H9 (cell line): Measurements from ENCODE around the gene AGBL4. TPM values are rescaled to one million over a fixed set of nuclear protein-coding genes. Genes with fewer than 3 reads are reported as not detected.

Experiments used
- DNase-seq: peaks from one replicate; pipeline ENCODE4 v3.0.0-alpha.2; 2017
- H2AFZ ChIP-seq: one replicate; pipeline ENCODE4 v1.6.1; 2013; ENCODE audit warnings: mild to moderate bottlenecking, low read length, control low read depth, moderate library complexity
- H2AK5ac ChIP-seq: 2 replicates; pipeline ENCODE4 v1.6.1; 2013; ENCODE audit warnings: low read length, control low read depth, mixed read lengths; ENCODE audit not compliant: insufficient read length
- H2BK120ac ChIP-seq: one replicate; pipeline ENCODE4 v1.6.1; 2013; ENCODE audit warnings: low read depth, mild to moderate bottlenecking, low read length, control low read depth, inconsistent platforms; ENCODE audit not compliant: poor library complexity, severe bottlenecking
- H2BK12ac ChIP-seq: 2 replicates; pipeline ENCODE4 v1.6.1; 2013; ENCODE audit warnings: low read length, control low read depth, mixed read lengths, low read depth; ENCODE audit not compliant: insufficient read length
- H2BK15ac ChIP-seq: 2 replicates; pipeline ENCODE4 v1.6.1; 2013; ENCODE audit warnings: low read depth, low read length, control low read depth
- H2BK20ac ChIP-seq: one replicate; pipeline ENCODE4 v1.6.1; 2013; ENCODE audit warnings: low read depth, mild to moderate bottlenecking, low read length, control low read depth, inconsistent platforms; ENCODE audit not compliant: poor library complexity, severe bottlenecking
- H2BK5ac ChIP-seq: 2 replicates; pipeline ENCODE4 v1.6.1; 2013; ENCODE audit warnings: low read length, control low read depth, mixed read lengths; ENCODE audit not compliant: insufficient read length
- H3K14ac ChIP-seq: 2 replicates; pipeline ENCODE4 v1.6.1; 2013; ENCODE audit warnings: low read length, control low read depth; ENCODE audit not compliant: insufficient read depth
- H3K18ac ChIP-seq: 2 replicates; pipeline ENCODE4 v1.6.1; 2013; ENCODE audit warnings: low read depth, mild to moderate bottlenecking, mixed read lengths, low read length, control low read depth; ENCODE audit not compliant: insufficient read length
- H3K23ac ChIP-seq: 2 replicates; pipeline ENCODE4 v1.6.1; 2013; ENCODE audit warnings: low read length, control low read depth, mixed read lengths, low read depth; ENCODE audit not compliant: insufficient read length
- H3K23me2 ChIP-seq: 2 replicates; pipeline ENCODE4 v1.6.1; 2013; ENCODE audit warnings: low read depth, mild to moderate bottlenecking, mixed read lengths, low read length, control low read depth; ENCODE audit not compliant: insufficient read length, poor library complexity, severe bottlenecking
- H3K27ac ChIP-seq: 2 replicates; pipeline ENCODE4 v1.5.1; 2013; ENCODE audit warnings: low read length, control low read depth, mixed read lengths, low read depth; ENCODE audit not compliant: insufficient read length
- H3K27me3 ChIP-seq: 2 replicates; pipeline ENCODE4 v1.6.1; 2013; ENCODE audit warnings: low read length, control low read depth, inconsistent platforms; ENCODE audit not compliant: insufficient read depth
- H3K4ac ChIP-seq: 2 replicates; pipeline ENCODE4 v1.6.1; 2013; ENCODE audit warnings: low read depth, mild to moderate bottlenecking, control low read depth, inconsistent platforms, low read length, moderate library complexity
- H3K4me1 ChIP-seq: 2 replicates; pipeline ENCODE4 v1.6.1; 2013; ENCODE audit warnings: low read length, control low read depth, inconsistent platforms; ENCODE audit not compliant: insufficient read depth
- H3K4me2 ChIP-seq: 2 replicates; pipeline ENCODE4 v1.6.1; 2013; ENCODE audit warnings: low read length, control low read depth, mixed read lengths; ENCODE audit not compliant: insufficient read length, insufficient read depth
- H3K56ac ChIP-seq: 2 replicates; pipeline ENCODE4 v1.6.1; 2013; ENCODE audit warnings: low read depth, mild to moderate bottlenecking, mixed read lengths, low read length, control low read depth; ENCODE audit not compliant: insufficient read length
- H3K79me1 ChIP-seq: 2 replicates; pipeline ENCODE4 v1.6.1; 2013; ENCODE audit warnings: low read depth, mild to moderate bottlenecking, moderate library complexity, low read length, control low read depth, inconsistent platforms; ENCODE audit not compliant: insufficient read depth, poor library complexity, severe bottlenecking
- H3K79me2 ChIP-seq: 2 replicates; pipeline ENCODE4 v1.6.1; 2013; ENCODE audit warnings: low read length, control low read depth, inconsistent platforms; ENCODE audit not compliant: insufficient read depth
- H3K9ac ChIP-seq: 2 replicates; pipeline ENCODE4 v1.6.1; 2013; ENCODE audit warnings: low read length, control low read depth, mixed read lengths; ENCODE audit not compliant: insufficient read length; ENCODE audit errors: extremely low read depth
- H3K9me3 ChIP-seq: one replicate; pipeline ENCODE4 v1.6.1; 2013; ENCODE audit warnings: low read depth, low read length, inconsistent platforms; ENCODE audit not compliant: control insufficient read depth
- H3T11ph ChIP-seq: one replicate; pipeline ENCODE4 v1.6.1; 2013; ENCODE audit warnings: mild to moderate bottlenecking, low read length, control low read depth, inconsistent platforms
- H4K20me1 ChIP-seq: one replicate; pipeline ENCODE4 v1.6.1; 2013; ENCODE audit not compliant: control insufficient read depth, insufficient read length, insufficient read depth
- H4K5ac ChIP-seq: 2 replicates; pipeline ENCODE4 v1.6.1; 2013; ENCODE audit warnings: low read depth, mild to moderate bottlenecking, mixed read lengths, low read length, control low read depth; ENCODE audit not compliant: insufficient read length
- H4K8ac ChIP-seq: replicated peaks from 2 replicates; pipeline ENCODE4 v1.6.1; 2013; ENCODE audit warnings: low read length, control low read depth, mixed read lengths, low read depth; ENCODE audit not compliant: insufficient read length
- H4K91ac ChIP-seq: 2 replicates; pipeline ENCODE4 v1.6.1; 2013; ENCODE audit warnings: low read depth, mild to moderate bottlenecking, moderate library complexity, mixed read lengths, low read length, control low read depth; ENCODE audit not compliant: insufficient read length
- H3K27ac Mint-ChIP-seq, 3 experiments: 2 replicates in 2 of 3; 3 replicates in 1 of 3; pipeline ENCODE4 v1.8.0; 2020 to 2021; ENCODE audit warnings: mixed read lengths in 3 of 3, mild to moderate bottlenecking in 1 of 3, moderate library complexity in 1 of 3
- H3K27me3 Mint-ChIP-seq: 2 replicates; pipeline ENCODE4 v1.8.0; 2021; ENCODE audit warnings: low read depth, mild to moderate bottlenecking, moderate library complexity, mixed read lengths
- H3K36me3 Mint-ChIP-seq, 3 experiments: 2 replicates in 2 of 3; 3 replicates in 1 of 3; pipeline ENCODE4 v1.8.0; 2020 to 2021; ENCODE audit warnings: low read depth in 3 of 3, mixed read lengths in 3 of 3; ENCODE audit not compliant: insufficient read depth in 1 of 3
- H3K4me1 Mint-ChIP-seq, 2 experiments: 2 replicates each; pipeline ENCODE4 v1.8.0; 2020; ENCODE audit warnings: mixed read lengths in 2 of 2
- H3K4me3 Mint-ChIP-seq, 2 experiments: 2 replicates in 1 of 2; 3 replicates in 1 of 2; pipeline ENCODE4 v1.8.0; 2020 to 2021; ENCODE audit warnings: mild to moderate bottlenecking in 2 of 2, mixed read lengths in 2 of 2, moderate library complexity in 1 of 2
- H3K9me3 Mint-ChIP-seq, 2 experiments: 2 replicates in 1 of 2; 3 replicates in 1 of 2; pipeline ENCODE4 v1.8.0; 2020; ENCODE audit warnings: mild to moderate bottlenecking in 2 of 2, mixed read lengths in 2 of 2, moderate library complexity in 1 of 2
- whole genome bisulfite sequencing: extraction: QIAGEN DNeasy Blood & Tissue Kit; methylation state at CpG from one replicate; pipeline ENCODE4 v1.1.7; 2013; ENCODE audit warnings: missing lambda C conversion rate, low lambda C conversion rate, mixed read lengths; ENCODE audit not compliant: insufficient read length; ENCODE audit errors: extremely low coverage; 5-methylcytosine and 5-hydroxymethylcytosine counted together
- total RNA-seq: library from RNA; stranded (reverse); gene quantifications from 2 replicates; pipeline ENCODE4 v1.2.1, GENCODE V29; 2021
- TF ChIP-seq, protein P1 (sequence below): fragments of 200-600 bp; sonication (generic); conservative IDR thresholded peaks from 3 replicates; pipeline ENCODE4 v1.8.0; 2021; ENCODE audit warnings: antibody characterized with exemption, mild to moderate bottlenecking

Gene AGBL4
- total RNA-seq, 1 experiment from 2014 or later, result not detected

DNA sequence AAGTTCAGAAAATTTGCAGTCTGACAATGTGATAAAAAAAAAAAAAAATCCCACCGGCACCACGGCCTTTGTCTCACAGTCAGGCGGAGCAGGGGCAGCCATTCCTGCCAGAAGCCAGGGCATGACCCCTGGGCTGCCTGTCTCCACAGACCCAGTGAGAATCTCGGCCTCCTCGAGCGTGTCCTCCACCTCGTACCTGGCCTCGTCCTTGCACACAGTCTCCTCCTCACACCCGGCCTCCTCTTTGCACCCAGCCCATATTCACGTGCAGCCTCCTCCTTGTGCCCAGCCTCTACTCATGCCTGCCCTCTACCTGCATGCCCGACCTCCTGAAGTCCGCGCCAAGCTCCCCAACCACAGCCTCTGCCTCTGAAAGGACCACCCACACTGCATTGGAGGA lies 182.0 kb downstream of the AGBL4 start:
- H3K36me3 Mint-ChIP-seq, result peaks cover 11 to 44% (median 12%) of the 10 kb centered on the region in 3 experiments

More for the DNA sequence above, 182.0 kb downstream of the AGBL4 start:
- no peak overlapping the region for H3T11ph ChIP-seq
- no peak overlapping the region for H2BK20ac ChIP-seq
- no peaks in the 10 kb centered on the region for H3K4me1 ChIP-seq
- H3K4ac ChIP-seq, result no peak overlapping the region
- H2AK5ac ChIP-seq, result no peak overlapping the region
- H3K18ac ChIP-seq, result no peak overlapping the region
- no peak overlapping the region for H2BK5ac ChIP-seq
- no peak overlapping the region for H4K91ac ChIP-seq
- H3K9ac ChIP-seq, result no peak overlapping the region
- no peaks in the 10 kb centered on the region; the same call in none of the 2 replicates for H3K27me3 Mint-ChIP-seq
- H3K23ac ChIP-seq, result no peak overlapping the region
- no peak overlapping the region for H4K5ac ChIP-seq
- H3K27me3 ChIP-seq, result no peaks in the 10 kb centered on the region
- TF ChIP-seq, protein P1, sequence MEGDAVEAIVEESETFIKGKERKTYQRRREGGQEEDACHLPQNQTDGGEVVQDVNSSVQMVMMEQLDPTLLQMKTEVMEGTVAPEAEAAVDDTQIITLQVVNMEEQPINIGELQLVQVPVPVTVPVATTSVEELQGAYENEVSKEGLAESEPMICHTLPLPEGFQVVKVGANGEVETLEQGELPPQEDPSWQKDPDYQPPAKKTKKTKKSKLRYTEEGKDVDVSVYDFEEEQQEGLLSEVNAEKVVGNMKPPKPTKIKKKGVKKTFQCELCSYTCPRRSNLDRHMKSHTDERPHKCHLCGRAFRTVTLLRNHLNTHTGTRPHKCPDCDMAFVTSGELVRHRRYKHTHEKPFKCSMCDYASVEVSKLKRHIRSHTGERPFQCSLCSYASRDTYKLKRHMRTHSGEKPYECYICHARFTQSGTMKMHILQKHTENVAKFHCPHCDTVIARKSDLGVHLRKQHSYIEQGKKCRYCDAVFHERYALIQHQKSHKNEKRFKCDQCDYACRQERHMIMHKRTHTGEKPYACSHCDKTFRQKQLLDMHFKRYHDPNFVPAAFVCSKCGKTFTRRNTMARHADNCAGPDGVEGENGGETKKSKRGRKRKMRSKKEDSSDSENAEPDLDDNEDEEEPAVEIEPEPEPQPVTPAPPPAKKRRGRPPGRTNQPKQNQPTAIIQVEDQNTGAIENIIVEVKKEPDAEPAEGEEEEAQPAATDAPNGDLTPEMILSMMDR, result no peak
- no peak overlapping the region for H3K56ac ChIP-seq
- H2AFZ ChIP-seq, result no peak overlapping the region
- H3K4me1 Mint-ChIP-seq, result no peaks in the 10 kb centered on the region
- no peak for DNase-seq
- WGBS, result no CpG with 5 or more reads among the region's 13 CpGs
- H3K27ac Mint-ChIP-seq, result no peak overlapping the region
- no peak overlapping the region for H3K14ac ChIP-seq
- no peak overlapping the region for H2BK12ac ChIP-seq
- H3K4me2 ChIP-seq, result no peak overlapping the region
- peaks cover 93 to 95% of the 10 kb centered on the region in 2 experiments for H3K9me3 Mint-ChIP-seq
- H3K4me3 Mint-ChIP-seq, result no peak overlapping the region
- H2BK120ac ChIP-seq, result no peak overlapping the region
- H3K79me2 ChIP-seq, result no peaks in the 10 kb centered on the region
- H4K20me1 ChIP-seq, result no peaks in the 10 kb centered on the region
- no peak overlapping the region for H2BK15ac ChIP-seq
- H3K27ac ChIP-seq, result no peak overlapping the region
- no peaks in the 10 kb centered on the region for H3K23me2 ChIP-seq
- H3K79me1 ChIP-seq, result no peaks in the 10 kb centered on the region
- H4K8ac ChIP-seq, result no peak overlapping the region
- peaks cover 90% of the 10 kb centered on the region for H3K9me3 ChIP-seq
